Fibroblast of lung (primary cell): ENCODE measurements around the gene MTR.

Source experiments
- CTCF ChIP-seq, 2 donors: IDR thresholded peaks in 1 of 2; conservative IDR thresholded peaks in 1 of 2; 1 replicate in 1 of 2; 2 replicates in 1 of 2; pipeline ENCODE4 v1.5.1; 2011 to 2012; ENCODE audit warnings: low read length in 2 of 2, control low read depth in 1 of 2, inconsistent platforms in 1 of 2, low read depth in 1 of 2, mild to moderate bottlenecking in 1 of 2
- EZH2 ChIP-seq: IDR thresholded peaks from 2 replicates; pipeline ENCODE4 v1.5.1; 2012; ENCODE audit warnings: low read length, control low read depth, mild to moderate bottlenecking; ENCODE audit errors: missing control alignments

GRCh38 chr1:236808005-236808404 is 12.9 kb downstream of the MTR start:
- TF ChIP-seq CTCF (conservative IDR thresholded peaks at IDR 0.05 in 1 of 2, IDR thresholded peaks at IDR 0.05 in 1 of 2; ENCODE audit: low read depth in 1 of 2, low read length in 2 of 2), result no peak
- no peak for TF ChIP-seq EZH2
